H1 (cell line): ENCODE measurements around the gene PHACTR1. TPM values are rescaled to one million over a fixed set of nuclear protein-coding genes. Genes with fewer than 3 reads are reported as not detected.

Experiments used
- BACH1 ChIP-seq: IDR thresholded peaks from 2 replicates; pipeline ENCODE4 v1.6.1; 2012; ENCODE audit warnings: low read length, improper control_type of control experiment
- CEBPB ChIP-seq: IDR thresholded peaks from 2 replicates; pipeline ENCODE4 v1.6.1; 2012; ENCODE audit warnings: low read depth, low read length
- CHD7 ChIP-seq: fragments of 300-600 bp; sonication (generic); IDR thresholded peaks from 2 replicates; pipeline ENCODE4 v1.7.1; 2012; ENCODE audit warnings: low read length, moderate library complexity, mild to moderate bottlenecking, inconsistent platforms; ENCODE audit not compliant: insufficient replicate concordance
- CTBP2 ChIP-seq: IDR thresholded peaks from 2 replicates; pipeline ENCODE4 v1.7.0; 2011; ENCODE audit warnings: borderline replicate concordance, mild to moderate bottlenecking, moderate library complexity, mixed read lengths, low read length; ENCODE audit not compliant: insufficient read depth, insufficient read length
- EGR1 ChIP-seq: IDR thresholded peaks from 2 replicates; pipeline ENCODE4 v1.6.1; 2011; ENCODE audit warnings: low read depth, low read length, borderline replicate concordance
- EP300 ChIP-seq, 2 experiments: IDR thresholded peaks; 1 replicate in 1 of 2; 2 replicates in 1 of 2; pipeline ENCODE4 v1.6.1; 2011 to 2012; ENCODE audit warnings: low read depth in 2 of 2, low read length in 2 of 2, mild to moderate bottlenecking in 2 of 2, borderline replicate concordance in 1 of 2, inconsistent platforms in 1 of 2, moderate library complexity in 1 of 2
- KDM1A ChIP-seq: fragments of 200-600, 300-600 bp; sonication (generic); IDR thresholded peaks from 2 replicates; pipeline ENCODE4 v1.7.1; 2016; ENCODE audit warnings: mild to moderate bottlenecking, low read length, borderline replicate concordance
- POLR2AphosphoS5 ChIP-seq: IDR thresholded peaks from 2 replicates; pipeline ENCODE4 v1.6.1; 2011; ENCODE audit warnings: low read depth, low read length
- RNF2 ChIP-seq: fragments of 200-900, 300-1000 bp; sonication (generic); IDR thresholded peaks from 2 replicates; pipeline ENCODE4 v1.7.1; 2016; ENCODE audit warnings: borderline replicate concordance, low read depth, mild to moderate bottlenecking, antibody characterized with exemption, low read length; ENCODE audit not compliant: poor library complexity, severe bottlenecking; ENCODE audit errors: missing control alignments
- SIN3A ChIP-seq, 2 experiments: IDR thresholded peaks in 1 of 2; conservative IDR thresholded peaks in 1 of 2; 2 replicates each; pipeline ENCODE4 v1.6.1; 2011 to 2012; ENCODE audit warnings: low read length in 2 of 2, improper control_type of control experiment in 1 of 2, low read depth in 1 of 2, mild to moderate bottlenecking in 1 of 2
- ZNF274 ChIP-seq: IDR thresholded peaks from 2 replicates; pipeline ENCODE4 v1.7.0; 2012; ENCODE audit warnings: low read length, borderline replicate concordance; ENCODE audit errors: extremely low read depth
- polyA plus RNA-seq, 7 experiments: library from polyadenylated mRNA; depleted of rRNA in 3 of 7; stranded (reverse) in 5 of 7; unstranded in 2 of 7; fragments of >200 nt in 5 of 7; fragments of 200-250 nt in 2 of 7; gene quantifications; 1 replicate in 5 of 7; 2 replicates in 1 of 7; 4 replicates in 1 of 7; pipeline versions ENCODE4 v1.2.1 to v1.2.3, GENCODE V29; 2011 to 2013; ENCODE audit warnings: missing spikeins in 2 of 7, mixed read lengths in 2 of 7
- total RNA-seq: library from RNA; stranded (reverse); fragmentation: NEBNext Ultra II Directional; extraction: Animal tissue kit (Norgen Biotek cat#: 25700); gene quantifications from 2 replicates; pipeline ENCODE4 v1.2.1, GENCODE V29; 2021

Gene PHACTR1
- total and polyA plus RNA-seq, 2 of the 8 experiments (the other 6 are each of a cell fraction or from before 2014, with no cell fraction given) = 3.9 to 17.1 TPM

GRCh38 chr6:13035606-13036005 lies 319.0 kb downstream of the PHACTR1 start (continued):
- TF ChIP-seq CHD7 (no peak), KDM1A (no peak), ZNF274 (no peak), EGR1 (no peak), CTBP2 (no peak), SIN3A (conservative IDR thresholded peaks at IDR 0.05 in 1 of 2, IDR thresholded peaks at IDR 0.05 in 1 of 2; ENCODE audit: low read depth in 1 of 2, low read length in 2 of 2) (no peak), RNF2 (no peak), CEBPB (no peak), BACH1 (no peak), POLR2AphosphoS5 (no peak), EP300 (IDR thresholded peaks at IDR 0.05; ENCODE audit: borderline replicate concordance in 1 of 2, low read depth in 2 of 2, low read length in 2 of 2) (no peak)
